HG03097 (cell line): ENCODE data around the gene COLEC11.
"Not testable (repeated sequence)": the region's sequence is repeated elsewhere in the genome, so short reads cannot be mapped to it uniquely, and the experiment has no call there.

Experiments used
- ATAC-seq: cut with Tn5 transposase; IDR thresholded peaks from one replicate; pipeline ENCODE4 v1.9.1; 2021; ENCODE audit not compliant: unreplicated experiment, low FRiP score

Gene COLEC11

GRCh38 chr2:3604207-3604877 lies 9.4 kb downstream of the COLEC11 start:
- ATAC-seq = no peak

- ATAC-seq = no peak
Observed at GRCh38 chr2:3604991-3605961, 10.4 kb downstream of the COLEC11 start.

GRCh38 chr2:3606028-3606369 lies 11.1 kb downstream of the COLEC11 start:
- ATAC-seq = no peak

GRCh38 chr2:3606370-3607201 lies 11.7 kb downstream of the COLEC11 start:
- ATAC-seq = no peak

GRCh38 chr2:3608373-3609278 lies 13.7 kb downstream of the COLEC11 start:
- ATAC-seq = no peak

- not testable (repeated sequence) for ATAC-seq
Observed at GRCh38 chr2:3609279-3609673, 14.4 kb downstream of the COLEC11 start.

- no peak for ATAC-seq
Observed at GRCh38 chr2:3610415-3610814, 15.5 kb downstream of the COLEC11 start.

GRCh38 chr2:3610881-3611505 lies 16.1 kb downstream of the COLEC11 start:
- ATAC-seq = no peak

- ATAC-seq = no peak
Observed at GRCh38 chr2:3611589-3611988, 16.7 kb downstream of the COLEC11 start.

- ATAC-seq = no peak
Observed at GRCh38 chr2:3612639-3613523, 18.0 kb downstream of the COLEC11 start.

GRCh38 chr2:3613524-3613905 lies 18.6 kb downstream of the COLEC11 start:
- no peak for ATAC-seq

- not testable (repeated sequence) for ATAC-seq
Observed at GRCh38 chr2:3614743-3615142, 19.8 kb downstream of the COLEC11 start.

- not testable (repeated sequence) for ATAC-seq
Observed at GRCh38 chr2:3615541-3616200, 20.8 kb downstream of the COLEC11 start.

- not testable (repeated sequence) for ATAC-seq
Observed at GRCh38 chr2:3616435-3617197, 21.7 kb downstream of the COLEC11 start.

GRCh38 chr2:3617198-3617890 lies 22.4 kb downstream of the COLEC11 start:
- no peak for ATAC-seq

- ATAC-seq = no peak
Observed at GRCh38 chr2:3618367-3618766, 23.5 kb downstream of the COLEC11 start.

GRCh38 chr2:3619033-3619432 lies 24.1 kb downstream of the COLEC11 start:
- no peak for ATAC-seq
